ENCODE results near the gene HOXD8.

Gene HOXD8

DNA sequence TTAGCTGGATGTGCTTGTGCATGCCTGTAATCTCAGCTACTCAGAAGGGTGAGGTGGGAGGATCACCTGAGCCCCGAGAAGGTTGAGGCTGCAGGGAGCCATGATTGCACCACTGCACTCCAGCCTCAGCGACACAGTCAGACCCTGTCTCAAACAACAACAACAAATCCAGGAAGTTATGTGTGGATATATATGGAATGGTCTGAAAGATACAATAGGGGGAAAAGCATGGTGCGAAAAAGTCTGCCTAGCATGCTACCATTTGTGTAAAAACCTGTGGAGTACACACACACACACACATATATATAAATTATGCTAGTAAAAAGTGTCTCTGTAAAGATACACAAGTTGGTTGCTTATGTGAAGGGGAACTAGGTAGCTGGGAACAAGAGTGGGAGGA lies 52.0 kb downstream of the HOXD8 start:
- no peaks in the 10 kb centered on the region for H3K9me3 ChIP-seq (ENCODE audit: control insufficient read depth, insufficient read depth, low read depth, low read length)
- H3K4me1 ChIP-seq (ENCODE audit: control insufficient read depth, insufficient read depth, low read length), result peaks cover 4% of the 10 kb centered on the region; the same call in 1 of the 2 replicates
- peaks cover 0 to 6% of the 10 kb centered on the region in 2 experiments; a peak in 1 of 3 replicates for H3K36me3 ChIP-seq (ENCODE audit: control insufficient read depth in 2 of 2, insufficient read depth in 1 of 2, low read length in 2 of 2)
- CTCF ChIA-PET, result interaction anchor here (0.6 kb wide), 1 partner anchor 105 kb away, joined by 3 read pairs; no protein-coding TSS in a partner anchor
- TF ChIP-seq GLI2 (tag by site-specific recombination; IDR thresholded peaks at IDR 0.05; ENCODE audit: borderline replicate concordance, low read depth) (no peak), ZFHX2 (tag by site-specific recombination; conservative IDR thresholded peaks at IDR 0.05) (no peak), ZNF776 (tag by site-specific recombination; IDR thresholded peaks at IDR 0.05; ENCODE audit: borderline replicate concordance) (no peak), SCRT2 (tag by site-specific recombination; IDR thresholded peaks at IDR 0.05) (no peak), ZNF133 (tag by site-specific recombination; IDR thresholded peaks at IDR 0.05) (no peak), FEZF1 (tag by site-specific recombination; IDR thresholded peaks at IDR 0.05) (no peak), ZNF354C (tag by site-specific recombination; IDR thresholded peaks at IDR 0.05; ENCODE audit: borderline replicate concordance, low read depth) (no peak), BCL11A (tag by site-specific recombination; IDR thresholded peaks at IDR 0.05; ENCODE audit: low read depth) (no peak), ZNF624 (tag by site-specific recombination; IDR thresholded peaks at IDR 0.05) (no peak), SP7 (tag by site-specific recombination; IDR thresholded peaks at IDR 0.05) (no peak)
- TF ChIP-seq, protein P1, sequence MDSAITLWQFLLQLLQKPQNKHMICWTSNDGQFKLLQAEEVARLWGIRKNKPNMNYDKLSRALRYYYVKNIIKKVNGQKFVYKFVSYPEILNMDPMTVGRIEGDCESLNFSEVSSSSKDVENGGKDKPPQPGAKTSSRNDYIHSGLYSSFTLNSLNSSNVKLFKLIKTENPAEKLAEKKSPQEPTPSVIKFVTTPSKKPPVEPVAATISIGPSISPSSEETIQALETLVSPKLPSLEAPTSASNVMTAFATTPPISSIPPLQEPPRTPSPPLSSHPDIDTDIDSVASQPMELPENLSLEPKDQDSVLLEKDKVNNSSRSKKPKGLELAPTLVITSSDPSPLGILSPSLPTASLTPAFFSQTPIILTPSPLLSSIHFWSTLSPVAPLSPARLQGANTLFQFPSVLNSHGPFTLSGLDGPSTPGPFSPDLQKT (IDR thresholded peaks at IDR 0.05; ENCODE audit: borderline replicate concordance, low read depth, low read length), result no peak
- TF ChIP-seq, protein P2, sequence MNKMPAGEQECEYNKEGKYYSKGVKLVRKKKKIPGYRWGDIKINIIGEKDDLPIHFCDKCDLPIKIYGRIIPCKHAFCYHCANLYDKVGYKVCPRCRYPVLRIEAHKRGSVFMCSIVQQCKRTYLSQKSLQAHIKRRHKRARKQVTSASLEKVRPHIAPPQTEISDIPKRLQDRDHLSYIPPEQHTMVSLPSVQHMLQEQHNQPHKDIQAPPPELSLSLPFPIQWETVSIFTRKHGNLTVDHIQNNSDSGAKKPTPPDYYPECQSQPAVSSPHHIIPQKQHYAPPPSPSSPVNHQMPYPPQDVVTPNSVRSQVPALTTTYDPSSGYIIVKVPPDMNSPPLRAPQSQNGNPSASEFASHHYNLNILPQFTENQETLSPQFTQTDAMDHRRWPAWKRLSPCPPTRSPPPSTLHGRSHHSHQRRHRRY (tag by site-specific recombination; IDR thresholded peaks at IDR 0.05), result no peak
- TF ChIP-seq, protein P3, sequence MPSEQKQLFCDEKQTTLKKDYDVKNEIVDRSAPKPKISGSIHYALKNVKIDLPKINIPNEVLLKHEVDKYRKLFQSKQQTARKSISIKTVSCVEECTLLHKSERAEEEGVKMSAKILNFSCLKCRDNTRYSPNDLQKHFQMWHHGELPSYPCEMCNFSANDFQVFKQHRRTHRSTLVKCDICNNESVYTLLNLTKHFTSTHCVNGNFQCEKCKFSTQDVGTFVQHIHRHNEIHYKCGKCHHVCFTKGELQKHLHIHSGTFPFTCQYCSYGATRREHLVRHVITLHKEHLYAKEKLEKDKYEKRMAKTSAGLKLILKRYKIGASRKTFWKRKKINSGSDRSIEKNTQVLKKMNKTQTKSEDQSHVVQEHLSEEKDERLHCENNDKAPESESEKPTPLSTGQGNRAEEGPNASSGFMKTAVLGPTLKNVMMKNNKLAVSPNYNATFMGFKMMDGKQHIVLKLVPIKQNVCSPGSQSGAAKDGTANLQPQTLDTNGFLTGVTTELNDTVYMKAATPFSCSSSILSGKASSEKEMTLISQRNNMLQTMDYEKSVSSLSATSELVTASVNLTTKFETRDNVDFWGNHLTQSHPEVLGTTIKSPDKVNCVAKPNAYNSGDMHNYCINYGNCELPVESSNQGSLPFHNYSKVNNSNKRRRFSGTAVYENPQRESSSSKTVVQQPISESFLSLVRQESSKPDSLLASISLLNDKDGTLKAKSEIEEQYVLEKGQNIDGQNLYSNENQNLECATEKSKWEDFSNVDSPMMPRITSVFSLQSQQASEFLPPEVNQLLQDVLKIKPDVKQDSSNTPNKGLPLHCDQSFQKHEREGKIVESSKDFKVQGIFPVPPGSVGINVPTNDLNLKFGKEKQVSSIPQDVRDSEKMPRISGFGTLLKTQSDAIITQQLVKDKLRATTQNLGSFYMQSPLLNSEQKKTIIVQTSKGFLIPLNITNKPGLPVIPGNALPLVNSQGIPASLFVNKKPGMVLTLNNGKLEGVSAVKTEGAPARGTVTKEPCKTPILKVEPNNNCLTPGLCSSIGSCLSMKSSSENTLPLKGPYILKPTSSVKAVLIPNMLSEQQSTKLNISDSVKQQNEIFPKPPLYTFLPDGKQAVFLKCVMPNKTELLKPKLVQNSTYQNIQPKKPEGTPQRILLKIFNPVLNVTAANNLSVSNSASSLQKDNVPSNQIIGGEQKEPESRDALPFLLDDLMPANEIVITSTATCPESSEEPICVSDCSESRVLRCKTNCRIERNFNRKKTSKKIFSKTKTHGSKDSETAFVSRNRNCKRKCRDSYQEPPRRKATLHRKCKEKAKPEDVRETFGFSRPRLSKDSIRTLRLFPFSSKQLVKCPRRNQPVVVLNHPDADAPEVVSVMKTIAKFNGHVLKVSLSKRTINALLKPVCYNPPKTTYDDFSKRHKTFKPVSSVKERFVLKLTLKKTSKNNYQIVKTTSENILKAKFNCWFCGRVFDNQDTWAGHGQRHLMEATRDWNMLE (tag by site-specific recombination; conservative IDR thresholded peaks at IDR 0.05; ENCODE audit: low read depth), result no peak
- TF ChIP-seq, protein P4, sequence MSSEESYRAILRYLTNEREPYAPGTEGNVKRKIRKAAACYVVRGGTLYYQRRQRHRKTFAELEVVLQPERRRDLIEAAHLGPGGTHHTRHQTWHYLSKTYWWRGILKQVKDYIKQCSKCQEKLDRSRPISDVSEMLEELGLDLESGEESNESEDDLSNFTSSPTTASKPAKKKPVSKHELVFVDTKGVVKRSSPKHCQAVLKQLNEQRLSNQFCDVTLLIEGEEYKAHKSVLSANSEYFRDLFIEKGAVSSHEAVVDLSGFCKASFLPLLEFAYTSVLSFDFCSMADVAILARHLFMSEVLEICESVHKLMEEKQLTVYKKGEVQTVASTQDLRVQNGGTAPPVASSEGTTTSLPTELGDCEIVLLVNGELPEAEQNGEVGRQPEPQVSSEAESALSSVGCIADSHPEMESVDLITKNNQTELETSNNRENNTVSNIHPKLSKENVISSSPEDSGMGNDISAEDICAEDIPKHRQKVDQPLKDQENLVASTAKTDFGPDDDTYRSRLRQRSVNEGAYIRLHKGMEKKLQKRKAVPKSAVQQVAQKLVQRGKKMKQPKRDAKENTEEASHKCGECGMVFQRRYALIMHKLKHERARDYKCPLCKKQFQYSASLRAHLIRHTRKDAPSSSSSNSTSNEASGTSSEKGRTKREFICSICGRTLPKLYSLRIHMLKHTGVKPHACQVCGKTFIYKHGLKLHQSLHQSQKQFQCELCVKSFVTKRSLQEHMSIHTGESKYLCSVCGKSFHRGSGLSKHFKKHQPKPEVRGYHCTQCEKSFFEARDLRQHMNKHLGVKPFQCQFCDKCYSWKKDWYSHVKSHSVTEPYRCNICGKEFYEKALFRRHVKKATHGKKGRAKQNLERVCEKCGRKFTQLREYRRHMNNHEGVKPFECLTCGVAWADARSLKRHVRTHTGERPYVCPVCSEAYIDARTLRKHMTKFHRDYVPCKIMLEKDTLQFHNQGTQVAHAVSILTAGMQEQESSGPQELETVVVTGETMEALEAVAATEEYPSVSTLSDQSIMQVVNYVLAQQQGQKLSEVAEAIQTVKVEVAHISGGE (tag by site-specific recombination; conservative IDR thresholded peaks at IDR 0.05; ENCODE audit: low read depth), result no peak
- TF ChIP-seq, protein P5, sequence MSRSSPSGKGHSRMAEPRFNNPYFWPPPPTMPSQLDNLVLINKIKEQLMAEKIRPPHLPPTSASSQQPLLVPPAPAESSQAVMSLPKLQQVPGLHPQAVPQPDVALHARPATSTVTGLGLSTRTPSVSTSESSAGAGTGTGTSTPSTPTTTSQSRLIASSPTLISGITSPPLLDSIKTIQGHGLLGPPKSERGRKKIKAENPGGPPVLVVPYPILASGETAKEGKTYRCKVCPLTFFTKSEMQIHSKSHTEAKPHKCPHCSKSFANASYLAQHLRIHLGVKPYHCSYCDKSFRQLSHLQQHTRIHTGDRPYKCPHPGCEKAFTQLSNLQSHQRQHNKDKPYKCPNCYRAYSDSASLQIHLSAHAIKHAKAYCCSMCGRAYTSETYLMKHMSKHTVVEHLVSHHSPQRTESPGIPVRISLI (tag by site-specific recombination; IDR thresholded peaks at IDR 0.05), result no peak
- POLR2A ChIA-PET, result no interaction called here
- no peak overlapping the region for H3K4me3 ChIP-seq (ENCODE audit: low read depth, low read length)
- H3K27ac ChIP-seq (ENCODE audit: extremely low read depth, low read depth, low read length), result no peak overlapping the region
